K562 (cell line): ENCODE results near the gene PPP1R37. TPM values are rescaled to one million over a fixed set of nuclear protein-coding genes. Genes with fewer than 3 reads are reported as not detected.

Experiments used
- CHCHD3 ChIP-seq: fragments of 250-450 bp; sonication (Bioruptor Pico); IDR thresholded peaks from 2 replicates; pipeline ENCODE4 v2.1.2; 2022; ENCODE audit warnings: mild to moderate bottlenecking
- CHD1 ChIP-seq: fragments of 200-600 bp; sonication (generic); IDR thresholded peaks from one replicate; pipeline ENCODE4 v1.6.1; 2012; ENCODE audit warnings: mild to moderate bottlenecking, moderate library complexity, low read length, inconsistent platforms
- L3MBTL2 ChIP-seq: fragments of 450-650 bp; IDR thresholded peaks from 2 replicates; pipeline ENCODE4 v1.6.1; 2016; ENCODE audit warnings: mild to moderate bottlenecking, moderate library complexity
- MTF1 ChIP-seq: fragments of 250-450 bp; sonication (Bioruptor Pico); IDR thresholded peaks from 2 replicates; pipeline ENCODE4 v1.9.0; 2021; ENCODE audit warnings: moderate library complexity, mild to moderate bottlenecking, inconsistent platforms, borderline replicate concordance
- NR2F6 ChIP-seq: fragments of 450-650 bp; formaldehyde crosslinking; IDR thresholded peaks from 2 replicates; pipeline ENCODE4 v1.4.0; 2020; ENCODE audit warnings: mild to moderate bottlenecking
- PTBP1 ChIP-seq: fragments of 200-400 bp; formaldehyde crosslinking; IDR thresholded peaks from 2 replicates; pipeline ENCODE4 v1.6.1; 2017; ENCODE audit warnings: low read depth, low read length
- RBM17 ChIP-seq: fragments of 200-400 bp; formaldehyde crosslinking; IDR thresholded peaks from 2 replicates; pipeline ENCODE4 v1.6.1; 2017; ENCODE audit warnings: low read depth, mild to moderate bottlenecking, low read length, borderline replicate concordance
- VEZF1 ChIP-seq: fragments of 200-800 bp; sonication (Bioruptor generic); IDR thresholded peaks from 2 replicates; pipeline ENCODE4 v1.6.1; 2017; ENCODE audit warnings: missing genetic modification characterization, missing compliant biosample characterization
- ZC3H4 ChIP-seq: sonication (generic); formaldehyde crosslinking; IDR thresholded peaks from 2 replicates; pipeline ENCODE4 v1.9.0; 2021; ENCODE audit warnings: missing genetic modification reagents, borderline replicate concordance
- ZNF217 ChIP-seq: sonication (generic); formaldehyde crosslinking; IDR thresholded peaks from 2 replicates; pipeline ENCODE4 v1.8.0; 2022; ENCODE audit warnings: mild to moderate bottlenecking, missing genetic modification reagents
- ZNF316 ChIP-seq: fragments of 450-650 bp; IDR thresholded peaks from 2 replicates; pipeline ENCODE4 v1.6.1; 2016
- polyA plus RNA-seq, 8 experiments: library from polyadenylated mRNA; depleted of rRNA in 4 of 8; stranded (reverse) in 5 of 8; unstranded in 3 of 8; fragments of >200 nt; fragmentation: Nextera tagmentation in 2 of 8; fragmentation: Illumina TruSeq in 1 of 8; extraction: Ambion mirVana in 2 of 8; extraction: Trizol in 1 of 8; gene quantifications; 2 replicates each; pipeline versions ENCODE4 v1.2.1 to v1.2.3, GENCODE V29; 2011 to 2014; ENCODE audit warnings: inconsistent platforms in 1 of 8, missing spikeins in 1 of 8
- total RNA-seq, 7 experiments: library from RNA; depleted of rRNA in 6 of 7; stranded (reverse); fragments of >200 nt in 6 of 7; fragmentation: Illumina TruSeq in 2 of 7; extraction: Trizol in 2 of 7; gene quantifications; 2 replicates each; pipeline versions ENCODE4 v1.2.1 to v1.2.3, GENCODE V29; 2011 to 2021; ENCODE audit warnings: low replicate concordance in 1 of 7
- TF ChIP-seq, protein P1 (sequence below): fragments of 450-650 bp; IDR thresholded peaks from 2 replicates; pipeline ENCODE4 v1.7.1; 2018; ENCODE audit warnings: mild to moderate bottlenecking, low read depth; ENCODE audit not compliant: partially characterized antibody
- TF ChIP-seq, protein P2 (sequence below), 2 experiments: fragments of 450-650 bp in 1 of 2; sonication (generic) in 1 of 2; formaldehyde crosslinking in 1 of 2; IDR thresholded peaks; 2 replicates each; pipeline versions ENCODE4 v1.7.1 to v1.9.0; 2016 to 2022; ENCODE audit warnings: inconsistent platforms in 1 of 2, mild to moderate bottlenecking in 1 of 2, missing genetic modification reagents in 1 of 2

The PPP1R37 gene
- total and polyA plus RNA-seq, 9 of the 15 experiments (the other 6 are each of a cell fraction or from before 2014, with no cell fraction given), result 0.04 to 20.3 (median 7.3) TPM

DNA sequence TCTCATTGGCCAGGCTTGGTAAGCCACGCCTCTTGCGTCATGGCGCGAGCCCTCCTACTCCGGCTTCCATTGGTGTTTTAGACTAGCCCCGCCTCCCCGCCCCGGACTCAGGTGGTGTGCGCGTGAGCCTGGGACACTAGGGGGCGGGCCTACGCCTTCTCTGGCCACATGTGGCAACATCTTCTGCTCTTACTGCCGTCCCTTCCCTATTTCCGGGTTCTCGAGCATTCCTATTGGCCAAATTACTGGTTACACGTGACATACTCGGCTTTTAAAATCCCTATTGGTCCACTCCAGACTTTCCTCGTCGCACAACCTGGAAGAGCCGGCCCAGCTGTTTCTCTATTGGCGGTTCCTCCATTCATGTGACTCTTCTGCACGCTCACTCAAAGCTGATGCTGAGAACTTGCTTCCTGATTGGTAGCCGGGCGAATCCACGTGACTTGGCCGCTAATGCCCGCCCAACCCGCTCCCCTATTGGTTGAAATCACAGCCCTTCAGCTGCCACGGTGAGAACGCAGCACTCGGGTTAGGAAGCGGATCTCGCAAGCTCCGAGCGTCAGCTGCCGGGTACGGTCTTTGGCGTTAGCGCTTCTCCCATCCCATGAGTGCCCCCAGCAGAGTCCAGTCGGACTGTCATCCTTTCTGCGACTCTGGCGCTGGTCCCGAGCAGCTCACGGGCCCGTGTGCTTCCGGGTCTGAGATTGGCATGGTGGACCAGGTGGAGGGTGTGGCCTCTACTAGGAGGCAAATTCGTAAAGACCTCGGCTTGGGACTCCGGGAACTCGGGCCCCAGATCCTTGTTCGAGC, 85.5 kb downstream of the PPP1R37 start, which contains the start of gene BLOC1S3 (continued):
- TF ChIP-seq, protein P1, sequence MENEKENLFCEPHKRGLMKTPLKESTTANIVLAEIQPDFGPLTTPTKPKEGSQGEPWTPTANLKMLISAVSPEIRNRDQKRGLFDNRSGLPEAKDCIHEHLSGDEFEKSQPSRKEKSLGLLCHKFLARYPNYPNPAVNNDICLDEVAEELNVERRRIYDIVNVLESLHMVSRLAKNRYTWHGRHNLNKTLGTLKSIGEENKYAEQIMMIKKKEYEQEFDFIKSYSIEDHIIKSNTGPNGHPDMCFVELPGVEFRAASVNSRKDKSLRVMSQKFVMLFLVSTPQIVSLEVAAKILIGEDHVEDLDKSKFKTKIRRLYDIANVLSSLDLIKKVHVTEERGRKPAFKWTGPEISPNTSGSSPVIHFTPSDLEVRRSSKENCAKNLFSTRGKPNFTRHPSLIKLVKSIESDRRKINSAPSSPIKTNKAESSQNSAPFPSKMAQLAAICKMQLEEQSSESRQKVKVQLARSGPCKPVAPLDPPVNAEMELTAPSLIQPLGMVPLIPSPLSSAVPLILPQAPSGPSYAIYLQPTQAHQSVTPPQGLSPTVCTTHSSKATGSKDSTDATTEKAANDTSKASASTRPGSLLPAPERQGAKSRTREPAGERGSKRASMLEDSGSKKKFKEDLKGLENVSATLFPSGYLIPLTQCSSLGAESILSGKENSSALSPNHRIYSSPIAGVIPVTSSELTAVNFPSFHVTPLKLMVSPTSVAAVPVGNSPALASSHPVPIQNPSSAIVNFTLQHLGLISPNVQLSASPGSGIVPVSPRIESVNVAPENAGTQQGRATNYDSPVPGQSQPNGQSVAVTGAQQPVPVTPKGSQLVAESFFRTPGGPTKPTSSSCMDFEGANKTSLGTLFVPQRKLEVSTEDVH, result peak; percentile 97
- no peak for TF ChIP-seq MTF1
- no peak for TF ChIP-seq ZC3H4
- no peak for TF ChIP-seq ZNF217 (CRISPR knock-in tag)
- TF ChIP-seq PTBP1, result no peak
- TF ChIP-seq VEZF1 (CRISPR knock-in tag), result peak; percentile 79
- TF ChIP-seq, protein P2, sequence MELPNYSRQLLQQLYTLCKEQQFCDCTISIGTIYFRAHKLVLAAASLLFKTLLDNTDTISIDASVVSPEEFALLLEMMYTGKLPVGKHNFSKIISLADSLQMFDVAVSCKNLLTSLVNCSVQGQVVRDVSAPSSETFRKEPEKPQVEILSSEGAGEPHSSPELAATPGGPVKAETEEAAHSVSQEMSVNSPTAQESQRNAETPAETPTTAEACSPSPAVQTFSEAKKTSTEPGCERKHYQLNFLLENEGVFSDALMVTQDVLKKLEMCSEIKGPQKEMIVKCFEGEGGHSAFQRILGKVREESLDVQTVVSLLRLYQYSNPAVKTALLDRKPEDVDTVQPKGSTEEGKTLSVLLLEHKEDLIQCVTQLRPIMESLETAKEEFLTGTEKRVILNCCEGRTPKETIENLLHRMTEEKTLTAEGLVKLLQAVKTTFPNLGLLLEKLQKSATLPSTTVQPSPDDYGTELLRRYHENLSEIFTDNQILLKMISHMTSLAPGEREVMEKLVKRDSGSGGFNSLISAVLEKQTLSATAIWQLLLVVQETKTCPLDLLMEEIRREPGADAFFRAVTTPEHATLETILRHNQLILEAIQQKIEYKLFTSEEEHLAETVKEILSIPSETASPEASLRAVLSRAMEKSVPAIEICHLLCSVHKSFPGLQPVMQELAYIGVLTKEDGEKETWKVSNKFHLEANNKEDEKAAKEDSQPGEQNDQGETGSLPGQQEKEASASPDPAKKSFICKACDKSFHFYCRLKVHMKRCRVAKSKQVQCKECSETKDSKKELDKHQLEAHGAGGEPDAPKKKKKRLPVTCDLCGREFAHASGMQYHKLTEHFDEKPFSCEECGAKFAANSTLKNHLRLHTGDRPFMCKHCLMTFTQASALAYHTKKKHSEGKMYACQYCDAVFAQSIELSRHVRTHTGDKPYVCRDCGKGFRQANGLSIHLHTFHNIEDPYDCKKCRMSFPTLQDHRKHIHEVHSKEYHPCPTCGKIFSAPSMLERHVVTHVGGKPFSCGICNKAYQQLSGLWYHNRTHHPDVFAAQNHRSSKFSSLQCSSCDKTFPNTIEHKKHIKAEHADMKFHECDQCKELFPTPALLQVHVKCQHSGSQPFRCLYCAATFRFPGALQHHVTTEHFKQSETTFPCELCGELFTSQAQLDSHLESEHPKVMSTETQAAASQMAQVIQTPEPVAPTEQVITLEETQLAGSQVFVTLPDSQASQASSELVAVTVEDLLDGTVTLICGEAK (IDR thresholded peaks at IDR 0.05), result no peak
- TF ChIP-seq, protein P2 (CRISPR knock-in tag; IDR thresholded peaks at IDR 0.05), result no peak
- no peak for TF ChIP-seq ZNF316
- TF ChIP-seq L3MBTL2, result peak; percentile 87
- no peak for TF ChIP-seq CHCHD3
- TF ChIP-seq NR2F6 (CRISPR knock-in tag), result no peak
- no peak for TF ChIP-seq RBM17
- no peak for TF ChIP-seq CHD1
